ENCODE data around the gene DPH2.

The DPH2 gene

DNA sequence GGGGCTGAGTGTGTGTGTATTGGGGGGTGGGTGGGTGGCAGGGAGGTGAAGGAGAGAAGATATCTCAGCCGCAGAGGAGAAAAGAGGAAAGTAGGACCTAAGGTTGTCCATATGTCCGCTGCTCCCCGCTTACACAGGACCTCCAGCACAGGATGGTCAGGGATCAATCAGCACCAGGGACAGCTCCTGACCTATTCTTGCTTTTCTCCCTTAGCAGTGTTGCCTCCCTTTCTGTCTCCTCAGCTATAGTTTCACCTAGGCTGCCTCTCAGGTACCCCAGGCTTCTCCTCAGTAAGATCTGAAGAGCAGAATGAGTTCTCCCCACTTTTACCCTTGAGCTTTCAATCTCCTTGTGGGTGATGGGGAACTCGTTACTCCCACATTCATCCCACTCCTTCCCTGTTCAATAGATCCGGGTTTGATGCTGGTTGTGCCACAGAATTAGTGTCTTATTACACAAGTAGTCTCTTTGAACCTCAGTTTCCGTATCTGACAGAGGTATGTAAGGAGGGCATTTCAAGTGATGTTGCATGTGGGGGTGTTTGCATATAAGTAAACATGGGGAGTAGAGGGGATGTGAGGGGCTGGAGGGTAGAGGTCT lies 1.4 kb upstream of the DPH2 start:
- no peak for TF ChIP-seq TAF1 (IDR thresholded peaks at IDR 0.05; ENCODE audit: borderline replicate concordance, insufficient read depth, low read length)
- TF ChIP-seq POLR2AphosphoS5 (IDR thresholded peaks at IDR 0.05; ENCODE audit: low read depth, low read length), result no peak
- TF ChIP-seq FOXP2 (optimal IDR thresholded peaks at IDR 0.05; ENCODE audit: borderline replicate concordance, extremely low read depth, extremely low read length, insufficient read depth), result no peak
- TF ChIP-seq, protein P1, sequence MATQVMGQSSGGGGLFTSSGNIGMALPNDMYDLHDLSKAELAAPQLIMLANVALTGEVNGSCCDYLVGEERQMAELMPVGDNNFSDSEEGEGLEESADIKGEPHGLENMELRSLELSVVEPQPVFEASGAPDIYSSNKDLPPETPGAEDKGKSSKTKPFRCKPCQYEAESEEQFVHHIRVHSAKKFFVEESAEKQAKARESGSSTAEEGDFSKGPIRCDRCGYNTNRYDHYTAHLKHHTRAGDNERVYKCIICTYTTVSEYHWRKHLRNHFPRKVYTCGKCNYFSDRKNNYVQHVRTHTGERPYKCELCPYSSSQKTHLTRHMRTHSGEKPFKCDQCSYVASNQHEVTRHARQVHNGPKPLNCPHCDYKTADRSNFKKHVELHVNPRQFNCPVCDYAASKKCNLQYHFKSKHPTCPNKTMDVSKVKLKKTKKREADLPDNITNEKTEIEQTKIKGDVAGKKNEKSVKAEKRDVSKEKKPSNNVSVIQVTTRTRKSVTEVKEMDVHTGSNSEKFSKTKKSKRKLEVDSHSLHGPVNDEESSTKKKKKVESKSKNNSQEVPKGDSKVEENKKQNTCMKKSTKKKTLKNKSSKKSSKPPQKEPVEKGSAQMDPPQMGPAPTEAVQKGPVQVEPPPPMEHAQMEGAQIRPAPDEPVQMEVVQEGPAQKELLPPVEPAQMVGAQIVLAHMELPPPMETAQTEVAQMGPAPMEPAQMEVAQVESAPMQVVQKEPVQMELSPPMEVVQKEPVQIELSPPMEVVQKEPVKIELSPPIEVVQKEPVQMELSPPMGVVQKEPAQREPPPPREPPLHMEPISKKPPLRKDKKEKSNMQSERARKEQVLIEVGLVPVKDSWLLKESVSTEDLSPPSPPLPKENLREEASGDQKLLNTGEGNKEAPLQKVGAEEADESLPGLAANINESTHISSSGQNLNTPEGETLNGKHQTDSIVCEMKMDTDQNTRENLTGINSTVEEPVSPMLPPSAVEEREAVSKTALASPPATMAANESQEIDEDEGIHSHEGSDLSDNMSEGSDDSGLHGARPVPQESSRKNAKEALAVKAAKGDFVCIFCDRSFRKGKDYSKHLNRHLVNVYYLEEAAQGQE (IDR thresholded peaks at IDR 0.05; ENCODE audit: insufficient read depth in 1 of 2, low read depth in 2 of 2, low read length in 2 of 2), result peak; percentile 94 to 97
- no peak for TF ChIP-seq SIN3A (IDR thresholded peaks at IDR 0.05; ENCODE audit: borderline replicate concordance, insufficient read depth, low read length)

DNA sequence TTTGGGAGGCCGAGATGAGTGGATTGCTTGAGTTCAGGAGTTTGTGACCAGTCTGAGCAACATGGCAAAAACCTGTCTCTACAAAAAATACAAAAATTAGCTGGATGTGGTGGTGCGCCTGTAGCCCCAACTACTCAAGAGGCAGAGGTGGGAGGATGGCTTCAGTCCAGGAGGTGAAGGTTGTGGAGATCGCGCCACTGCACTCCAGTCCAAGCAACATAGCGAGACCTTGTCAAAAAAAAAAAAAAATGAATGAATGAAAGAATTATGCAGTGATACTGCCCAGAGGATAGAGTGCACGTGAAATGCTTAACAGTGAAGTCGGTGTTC lies 429 bp upstream of the DPH2 start:
- TF ChIP-seq POLR2AphosphoS5 (IDR thresholded peaks at IDR 0.05; ENCODE audit: low read depth, low read length) (no peak), TAF1 (IDR thresholded peaks at IDR 0.05; ENCODE audit: borderline replicate concordance, insufficient read depth, low read length) (no peak), FOXP2 (optimal IDR thresholded peaks at IDR 0.05; ENCODE audit: borderline replicate concordance, extremely low read depth, extremely low read length, insufficient read depth) (no peak), SIN3A (IDR thresholded peaks at IDR 0.05; ENCODE audit: borderline replicate concordance, insufficient read depth, low read length) (no peak)
- TF ChIP-seq, protein P1 (IDR thresholded peaks at IDR 0.05; ENCODE audit: insufficient read depth in 1 of 2, low read depth in 2 of 2, low read length in 2 of 2), result no peak; a peak in 1 of 4 replicates

DNA sequence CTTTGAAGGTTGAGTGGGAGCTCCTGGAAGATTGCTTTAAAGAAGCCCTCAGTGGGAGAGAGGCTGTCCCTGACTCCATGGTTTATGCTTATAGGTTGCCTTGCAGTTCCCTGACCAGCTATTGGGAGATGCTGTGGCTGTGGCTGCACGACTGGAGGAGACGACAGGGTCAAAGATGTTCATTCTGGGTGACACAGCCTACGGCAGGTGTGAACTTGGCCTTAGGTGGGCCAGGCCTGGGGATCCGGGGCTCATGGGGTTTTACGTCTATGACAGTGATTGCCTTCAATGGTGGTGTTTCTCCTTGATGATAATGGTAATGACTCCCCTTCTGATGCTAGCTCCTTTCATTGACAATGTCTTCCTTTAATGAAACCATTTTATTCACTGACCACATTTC lies 692 bp downstream of the DPH2 start:
- TF ChIP-seq, protein P1 (IDR thresholded peaks at IDR 0.05; ENCODE audit: insufficient read depth in 1 of 2, low read depth in 2 of 2, low read length in 2 of 2), result no peak
- TF ChIP-seq FOXP2 (optimal IDR thresholded peaks at IDR 0.05; ENCODE audit: borderline replicate concordance, extremely low read depth, extremely low read length, insufficient read depth), result no peak
- TF ChIP-seq TAF1 (IDR thresholded peaks at IDR 0.05; ENCODE audit: borderline replicate concordance, insufficient read depth, low read length), result no peak
- no peak for TF ChIP-seq POLR2AphosphoS5 (IDR thresholded peaks at IDR 0.05; ENCODE audit: low read depth, low read length)
- TF ChIP-seq SIN3A (IDR thresholded peaks at IDR 0.05; ENCODE audit: borderline replicate concordance, insufficient read depth, low read length), result no peak

DNA sequence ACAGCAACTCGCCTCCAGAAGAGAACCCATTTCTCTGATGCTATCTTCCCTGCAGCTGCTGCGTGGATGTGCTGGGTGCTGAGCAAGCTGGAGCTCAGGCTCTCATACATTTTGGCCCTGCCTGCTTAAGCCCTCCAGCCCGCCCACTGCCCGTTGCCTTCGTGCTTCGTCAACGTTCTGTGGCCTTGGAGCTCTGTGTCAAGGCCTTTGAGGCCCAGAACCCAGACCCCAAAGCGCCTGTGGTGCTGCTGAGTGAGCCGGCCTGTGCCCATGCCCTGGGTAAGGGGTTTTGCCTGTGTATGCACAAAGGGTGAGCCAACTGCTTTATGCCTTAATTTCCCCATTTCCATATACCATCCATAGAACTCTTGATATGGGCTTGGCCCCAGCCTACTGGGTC lies 1.1 kb downstream of the DPH2 start:
- TF ChIP-seq FOXP2 (optimal IDR thresholded peaks at IDR 0.05; ENCODE audit: borderline replicate concordance, extremely low read depth, extremely low read length, insufficient read depth) (no peak), SIN3A (IDR thresholded peaks at IDR 0.05; ENCODE audit: borderline replicate concordance, insufficient read depth, low read length) (no peak), POLR2AphosphoS5 (IDR thresholded peaks at IDR 0.05; ENCODE audit: low read depth, low read length) (no peak), TAF1 (IDR thresholded peaks at IDR 0.05; ENCODE audit: borderline replicate concordance, insufficient read depth, low read length) (no peak)
- TF ChIP-seq, protein P1 (IDR thresholded peaks at IDR 0.05; ENCODE audit: insufficient read depth in 1 of 2, low read depth in 2 of 2, low read length in 2 of 2), result no peak

Measured in PFSK-1 (cell line).